Measurements from ENCODE around the gene ANKS4B. TPM values are rescaled to one million over a fixed set of nuclear protein-coding genes. Genes with fewer than 3 reads are reported as not detected.

The ANKS4B gene
- total and polyA plus RNA-seq, 2 of the 8 experiments (the other 6 are each of a cell fraction or from before 2014, with no cell fraction given): 0.06 to 0.15 TPM

DNA sequence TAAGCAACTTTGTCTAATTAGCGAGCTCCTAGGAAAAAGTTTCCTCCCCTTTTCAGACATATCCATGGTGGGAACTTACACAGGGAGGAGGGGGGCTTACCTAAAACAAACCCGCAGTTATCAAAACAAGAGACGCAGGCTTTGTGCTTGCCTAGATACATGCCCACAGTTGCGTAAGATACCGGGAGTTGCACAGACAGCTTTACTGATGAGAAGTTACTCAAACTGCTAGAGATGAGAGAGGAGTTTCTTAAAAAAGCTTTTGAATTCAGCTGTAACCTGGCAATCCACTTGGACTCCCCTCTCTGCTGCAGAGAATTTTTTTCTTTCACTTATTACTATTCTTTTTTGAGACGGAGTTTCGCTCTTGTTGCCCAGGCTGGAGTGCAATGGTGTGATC, 15.3 kb upstream of the ANKS4B start:
- POLR2A ChIA-PET (ENCODE audit: partially characterized antibody): no interaction called here
- H3K4ac ChIP-seq (replicated peaks; ENCODE audit: insufficient read length, low read depth, low read length): no peak overlapping the region
- H3K27ac ChIP-seq (ENCODE audit: low read depth, low read length): no peak overlapping the region
- H2AK5ac ChIP-seq (ENCODE audit: low read depth, low read length): no peak overlapping the region
- H2AFZ ChIP-seq (ENCODE audit: low read length): no peak overlapping the region; the same call in 1 of the 2 replicates
- H4K8ac ChIP-seq (ENCODE audit: extremely low read depth, insufficient read depth, low read length): no peak overlapping the region
- no peak overlapping the region for H3K4me2 ChIP-seq (ENCODE audit: insufficient read depth in 1 of 2, low read depth in 2 of 2, low read length in 2 of 2)
- no peak overlapping the region for H2BK12ac ChIP-seq (ENCODE audit: low read depth, low read length)
- H3K23me2 ChIP-seq (ENCODE audit: low read depth, low read length): no peaks in the 10 kb centered on the region
- CTCF ChIA-PET (ENCODE audit: partially characterized antibody): interaction anchor here (0.6 kb wide), 1 partner anchor 343 kb away, joined by 3 read pairs; no protein-coding TSS in a partner anchor
- H3K18ac ChIP-seq (ENCODE audit: extremely low read depth, low read length): no peak overlapping the region
- H2BK5ac ChIP-seq (ENCODE audit: low read depth, low read length): no peak overlapping the region
- H4K91ac ChIP-seq (replicated peaks; ENCODE audit: insufficient read length, low read length): no peak overlapping the region
- no peaks in the 10 kb centered on the region for H3K79me2 ChIP-seq (ENCODE audit: control insufficient read depth in 1 of 2, insufficient read depth in 2 of 2, low read length in 2 of 2)
- H3K4me1 ChIP-seq (replicated peaks in 1 of 4; ENCODE audit: control insufficient read depth in 3 of 4, insufficient read depth in 4 of 4, low read length in 3 of 4): peaks cover 3 to 13% (median 9%) of the 10 kb centered on the region in 4 experiments; a peak in 6 of 7 replicates
- no peaks in the 10 kb centered on the region for H3K27me3 ChIP-seq (replicated peaks in 1 of 4; ENCODE audit: control insufficient read depth in 3 of 4, extremely low read depth in 1 of 4, insufficient read depth in 3 of 4, low read length in 3 of 4)
- no peaks in the 10 kb centered on the region for H3K79me1 ChIP-seq (ENCODE audit: low read depth, low read length)
- H2BK20ac ChIP-seq (ENCODE audit: low read length): no peak overlapping the region
- H3K36me3 ChIP-seq (ENCODE audit: control insufficient read depth in 2 of 4, insufficient read depth in 4 of 4, low read length in 3 of 4): no peaks in the 10 kb centered on the region
- no peak overlapping the region for H3K23ac ChIP-seq (ENCODE audit: insufficient read length)
- H3K56ac ChIP-seq (replicated peaks; ENCODE audit: insufficient read length, low read depth, low read length): no peak overlapping the region
- H2BK120ac ChIP-seq (replicated peaks; ENCODE audit: low read depth, low read length): no peak overlapping the region
- no peak overlapping the region for H3K14ac ChIP-seq (ENCODE audit: insufficient read length)
- FAIRE-seq: no peak
- no peaks in the 10 kb centered on the region for H3K9me3 ChIP-seq (ENCODE audit: insufficient read depth in 2 of 2, low read depth in 1 of 2, low read length in 1 of 2)
- no peak for DNase-seq (ENCODE audit: low read depth in 1 of 2, low spot score in 2 of 2)
- H4K20me1 ChIP-seq (replicated peaks in 1 of 2; ENCODE audit: control insufficient read depth in 1 of 2, insufficient read depth in 2 of 2, low read length in 2 of 2): no peaks in the 10 kb centered on the region
- H3K9ac ChIP-seq (replicated peaks in 1 of 4; ENCODE audit: extremely low read depth in 1 of 4, low read depth in 3 of 4, low read length in 3 of 4): no peak overlapping the region
- H4K5ac ChIP-seq (ENCODE audit: insufficient read length, low read depth, low read length): no peak overlapping the region
- no peak overlapping the region for H3K4me3 ChIP-seq (ENCODE audit: extremely low read depth in 1 of 4, insufficient read depth in 2 of 4, low read depth in 3 of 4, low read length in 4 of 4)
- 89% methylated on average over 7 of the region's 7 CpGs; no CpG with 5 or more reads in 1 of the 2 experiments for WGBS, 2 experiments (ENCODE audit: extremely low coverage in 1 of 2, insufficient coverage in 1 of 2, insufficient read length in 1 of 2, insufficient replicate concordance in 2 of 2, low coverage in 1 of 2, low lambda C conversion rate in 2 of 2, missing lambda C conversion rate in 1 of 2)
- H2BK15ac ChIP-seq (ENCODE audit: low read length): no peak overlapping the region
- TF ChIP-seq, protein P1, sequence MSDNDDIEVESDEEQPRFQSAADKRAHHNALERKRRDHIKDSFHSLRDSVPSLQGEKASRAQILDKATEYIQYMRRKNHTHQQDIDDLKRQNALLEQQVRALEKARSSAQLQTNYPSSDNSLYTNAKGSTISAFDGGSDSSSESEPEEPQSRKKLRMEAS (IDR thresholded peaks at IDR 0.05): no peak
- TF ChIP-seq FOSL1 (IDR thresholded peaks at IDR 0.05; ENCODE audit: insufficient read depth, low read depth, low read length) (no peak), SP4 (IDR thresholded peaks at IDR 0.05; ENCODE audit: low read length) (no peak), EP300 (IDR thresholded peaks at IDR 0.05; ENCODE audit: borderline replicate concordance in 1 of 2, low read depth in 2 of 2, low read length in 2 of 2) (no peak), HDAC2 (IDR thresholded peaks at IDR 0.05; ENCODE audit: borderline replicate concordance in 1 of 2, low read depth in 2 of 2, low read length in 2 of 2) (no peak), JUN (IDR thresholded peaks at IDR 0.05; ENCODE audit: low read depth, low read length) (no peak), CBX5 (IDR thresholded peaks at IDR 0.05; ENCODE audit: low read depth, low read length) (no peak), PHF8 (conservative IDR thresholded peaks at IDR 0.05; ENCODE audit: low read depth, low read length) (no peak), CREB1 (IDR thresholded peaks at IDR 0.05) (no peak), CTBP2 (IDR thresholded peaks at IDR 0.05; ENCODE audit: borderline replicate concordance, insufficient read depth, insufficient read length, low read length) (no peak)
- TF ChIP-seq, protein P2, sequence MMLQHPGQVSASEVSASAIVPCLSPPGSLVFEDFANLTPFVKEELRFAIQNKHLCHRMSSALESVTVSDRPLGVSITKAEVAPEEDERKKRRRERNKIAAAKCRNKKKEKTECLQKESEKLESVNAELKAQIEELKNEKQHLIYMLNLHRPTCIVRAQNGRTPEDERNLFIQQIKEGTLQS (IDR thresholded peaks at IDR 0.05; ENCODE audit: insufficient read depth, low read depth, low read length): no peak

Data from H1 (cell line).